ENCODE results near the gene MTUS2.
"Not testable (repeated sequence)": the region's sequence is repeated elsewhere in the genome, so short reads cannot be mapped to it uniquely, and the experiment has no call there.

Gene MTUS2

GRCh38 chr13:28958441-28958840 is 138.3 kb downstream of the MTUS2 start:
- no peak for DNase-seq (ENCODE audit: low read depth)

GRCh38 chr13:28964052-28964451 is 143.9 kb downstream of the MTUS2 start:
- DNase-seq (ENCODE audit: low read depth) = no peak

GRCh38 chr13:28964803-28965202 is 144.7 kb downstream of the MTUS2 start:
- no peak for DNase-seq (ENCODE audit: low read depth)

GRCh38 chr13:28967029-28967915 is 147.1 kb downstream of the MTUS2 start:
- no peak for DNase-seq (ENCODE audit: low read depth)

- DNase-seq (ENCODE audit: low read depth) = no peak
Observed at GRCh38 chr13:28976195-28976594, 156.1 kb downstream of the MTUS2 start.

GRCh38 chr13:28976636-28977035 is 156.5 kb downstream of the MTUS2 start:
- no peak for DNase-seq (ENCODE audit: low read depth)

DNA sequence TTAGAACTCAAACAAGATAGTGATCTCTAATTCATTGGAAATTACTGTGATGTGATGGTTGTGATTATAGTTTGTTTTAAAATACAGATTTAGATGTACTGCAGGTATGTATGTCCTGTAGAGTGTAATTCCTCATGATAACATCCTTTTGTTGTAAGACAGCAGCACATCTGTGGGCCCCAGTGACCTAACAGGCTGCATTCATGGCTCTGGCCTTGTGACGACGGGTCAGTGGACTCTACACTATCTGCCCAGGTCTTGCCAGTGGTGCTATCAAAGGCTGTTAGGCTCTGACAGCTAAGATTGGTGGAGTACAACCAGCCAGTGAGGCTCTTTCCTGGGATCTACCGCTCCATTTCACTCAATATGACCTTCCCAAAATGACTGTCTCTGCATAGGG is 158.4 kb downstream of the MTUS2 start:
- no peak for DNase-seq (ENCODE audit: low read depth)

- no peak for DNase-seq (ENCODE audit: low read depth)
Observed at GRCh38 chr13:28981530-28981929, 161.4 kb downstream of the MTUS2 start.

DNA sequence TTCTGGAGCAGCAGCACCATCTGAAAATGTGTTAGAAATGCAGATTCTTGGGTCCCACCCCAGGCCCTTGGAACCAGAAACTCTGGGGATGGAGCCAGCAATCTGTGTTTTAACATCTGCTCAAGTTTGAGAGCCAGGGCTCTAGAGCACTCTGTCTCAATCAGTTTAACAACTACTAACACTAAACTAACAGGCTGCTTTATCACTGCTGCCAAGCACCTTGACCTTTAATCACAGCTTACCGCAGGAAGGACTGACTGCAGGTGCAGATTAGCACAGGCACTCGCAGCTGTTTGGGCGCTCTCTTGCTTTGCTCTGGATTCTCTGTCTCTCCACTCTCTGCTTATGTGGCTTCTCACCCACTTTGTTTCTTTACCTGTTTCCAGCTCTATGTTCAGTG is 163.5 kb downstream of the MTUS2 start:
- DNase-seq (ENCODE audit: low read depth) = no peak

DNA sequence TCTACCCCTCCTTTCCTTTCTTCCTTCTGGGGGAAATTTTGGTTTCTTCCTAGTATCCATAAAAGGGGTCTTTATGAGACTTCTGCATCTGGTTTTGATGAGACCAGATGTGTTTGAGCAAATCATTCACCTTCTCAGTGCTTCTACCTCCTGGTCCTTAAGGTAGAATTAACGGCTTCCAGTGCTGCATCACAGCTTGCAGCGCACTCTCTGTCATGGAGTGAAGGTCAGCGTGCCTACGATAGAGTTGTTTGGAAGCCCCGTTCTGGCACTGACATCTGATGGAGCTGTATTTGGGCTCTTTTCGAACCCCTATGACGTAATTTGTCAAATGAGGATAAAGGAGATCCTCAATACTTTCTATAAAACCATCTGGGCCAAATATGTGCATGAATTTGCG is 164.2 kb downstream of the MTUS2 start:
- DNase-seq (ENCODE audit: low read depth) = no peak

- DNase-seq (ENCODE audit: low read depth) = no peak
Observed at GRCh38 chr13:28984825-28985224, 164.7 kb downstream of the MTUS2 start.

DNA sequence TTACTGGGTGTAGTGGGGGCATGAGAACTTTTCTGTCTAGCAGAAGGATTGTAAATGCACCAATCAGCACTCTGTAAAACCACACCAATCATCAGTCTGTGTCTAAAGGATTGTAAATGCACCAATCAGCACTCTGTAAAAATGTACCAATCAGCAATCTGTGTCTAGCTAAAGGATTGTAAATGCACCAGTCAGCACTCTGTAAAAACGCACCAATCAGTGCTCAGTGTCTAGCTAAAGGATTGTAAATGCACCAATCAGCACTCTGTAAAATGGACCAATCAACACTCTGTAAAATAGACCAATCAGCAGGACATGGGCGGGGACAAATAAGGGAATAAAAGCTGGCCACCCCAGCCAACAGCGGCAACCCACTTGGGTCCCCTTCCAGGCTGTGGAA is 170.2 kb downstream of the MTUS2 start:
- not testable (repeated sequence) for DNase-seq (ENCODE audit: low read depth)

DNA sequence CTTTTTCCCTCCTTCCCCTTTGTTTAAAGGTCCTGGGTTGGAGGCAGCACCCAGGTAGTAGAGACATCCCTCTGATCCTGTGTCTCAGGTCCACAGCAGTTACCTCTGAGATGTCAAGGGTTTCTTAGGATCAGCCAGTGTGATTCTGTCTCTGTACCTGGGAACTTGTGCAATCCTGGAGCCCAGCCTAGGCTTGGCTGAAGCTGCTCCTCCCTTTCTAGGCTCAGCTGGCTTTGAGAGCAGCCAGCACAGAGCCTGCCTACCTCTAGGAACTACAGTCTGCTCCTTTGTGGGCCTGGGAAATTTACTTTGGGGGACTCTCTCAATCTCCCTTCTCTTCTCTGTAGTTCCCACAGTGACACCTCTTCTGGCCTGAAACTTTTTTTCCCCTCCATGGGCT is 171.6 kb downstream of the MTUS2 start:
- no peak for DNase-seq (ENCODE audit: low read depth)

DNA sequence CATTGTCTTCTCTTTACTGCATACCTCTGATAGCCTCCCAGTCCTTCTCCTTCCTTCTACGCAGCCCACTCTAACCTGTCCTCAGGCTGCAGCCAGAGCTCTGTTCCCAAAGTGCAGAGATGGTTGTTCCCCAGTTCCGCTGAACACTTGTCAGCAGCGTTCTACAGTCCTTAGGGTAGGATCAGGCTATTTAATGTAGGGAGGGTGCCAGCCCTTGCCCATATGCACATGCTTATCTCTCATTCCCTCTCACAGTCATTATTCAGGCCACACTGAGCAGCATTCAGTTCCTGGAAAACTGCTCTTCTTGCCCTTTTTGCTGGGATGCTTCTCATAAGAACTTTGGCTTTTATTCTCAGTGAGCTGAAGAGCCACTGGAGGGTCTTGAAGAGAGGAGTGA is 180.7 kb downstream of the MTUS2 start:
- DNase-seq (ENCODE audit: low read depth) = no peak

GRCh38 chr13:29005035-29005762 is 185.1 kb downstream of the MTUS2 start:
- no peak for DNase-seq (ENCODE audit: low read depth)

GRCh38 chr13:29005763-29006120 is 185.6 kb downstream of the MTUS2 start:
- DNase-seq (ENCODE audit: low read depth) = no peak

- no peak for DNase-seq (ENCODE audit: low read depth)
Observed at GRCh38 chr13:29006359-29006850, 186.3 kb downstream of the MTUS2 start.

- no peak for DNase-seq (ENCODE audit: low read depth)
Observed at GRCh38 chr13:29008296-29008695, 188.2 kb downstream of the MTUS2 start.

DNA sequence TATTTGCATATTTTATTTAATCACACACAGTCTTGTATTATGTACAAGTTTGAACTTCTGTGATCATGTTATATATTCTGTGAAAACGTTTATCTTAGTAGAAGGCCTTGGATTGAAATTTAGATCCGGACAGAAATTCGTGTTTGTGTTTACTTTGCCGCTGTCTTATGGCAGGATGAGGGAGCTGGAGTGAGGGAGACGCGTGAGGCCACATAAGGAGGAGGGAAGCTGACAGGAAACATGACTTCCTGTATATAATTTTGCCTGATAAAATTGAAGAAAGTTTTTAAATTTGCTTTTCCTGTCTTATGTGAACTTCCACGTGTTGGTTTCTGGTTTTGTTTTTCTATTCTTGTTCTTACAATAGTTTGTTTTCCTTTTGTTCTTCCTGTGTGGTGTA is 200.2 kb downstream of the MTUS2 start:
- no peak for DNase-seq (ENCODE audit: low read depth)

DNA sequence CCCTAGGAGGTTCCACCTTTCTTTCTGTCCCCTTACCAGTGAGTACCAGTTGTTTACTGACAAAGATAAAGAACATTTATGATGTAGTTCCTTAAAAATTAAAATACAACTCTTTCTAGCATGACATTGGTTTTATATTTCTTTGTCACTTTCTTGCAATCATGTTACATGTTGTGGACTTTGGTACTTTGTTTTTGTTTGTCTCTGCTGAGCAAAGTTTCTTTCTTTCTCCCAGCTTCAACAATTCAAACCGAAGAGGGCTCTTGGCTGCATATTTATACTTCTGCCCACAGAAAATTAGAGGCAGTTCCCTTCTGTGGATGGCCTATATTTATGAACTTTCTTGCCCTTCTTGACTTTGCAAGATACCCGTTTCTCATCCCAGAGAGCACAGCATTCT is 201.2 kb downstream of the MTUS2 start:
- DNase-seq (ENCODE audit: low read depth) = no peak

GRCh38 chr13:29021717-29022116 is 201.6 kb downstream of the MTUS2 start:
- no peak for DNase-seq (ENCODE audit: low read depth)

GRCh38 chr13:29022410-29022809 is 202.3 kb downstream of the MTUS2 start:
- no peak for DNase-seq (ENCODE audit: low read depth)

- DNase-seq (ENCODE audit: low read depth) = no peak
Observed at GRCh38 chr13:29022968-29023367, 202.8 kb downstream of the MTUS2 start.

All from HS-5 (cell line).